Subcutaneous adipose tissue (tissue), 4 donors: Measurements from ENCODE around the gene MAML3. TPM values are rescaled to one million over a fixed set of nuclear protein-coding genes. Genes with fewer than 3 reads are reported as not detected.

Source experiments
- CTCF ChIP-seq: fragments of 450-650 bp; IDR thresholded peaks from one replicate; pipeline ENCODE4 v1.5.1; 2016; ENCODE audit warnings: low read depth, mild to moderate bottlenecking, control low read depth, antibody characterized with exemption, moderate library complexity
- total RNA-seq, 4 donors: library from RNA; depleted of rRNA; stranded (reverse); fragments of >200 nt; gene quantifications; one replicate each; pipeline ENCODE4 v1.1.0, GENCODE V29; 2016

The MAML3 gene
- total RNA-seq, 4 donors from 2014 or later = 3.5 to 11.1 (median 9.1) TPM

GRCh38 chr4:140156529-140157171, 2.7 kb upstream of the MAML3 start:
- TF ChIP-seq CTCF = no peak

- TF ChIP-seq CTCF = no peak
Measured at GRCh38 chr4:140154572-140154891, 548 bp upstream of the MAML3 start.

- no peak for TF ChIP-seq CTCF
Measured at GRCh38 chr4:140153419-140153717, 616 bp downstream of the MAML3 start.

GRCh38 chr4:140152751-140153418, 1.1 kb downstream of the MAML3 start:
- no peak for TF ChIP-seq CTCF

GRCh38 chr4:140152013-140152703, 1.8 kb downstream of the MAML3 start:
- TF ChIP-seq CTCF = no peak

- no peak for TF ChIP-seq CTCF
Measured at GRCh38 chr4:140151699-140152012, 2.3 kb downstream of the MAML3 start.

- no peak for TF ChIP-seq CTCF
Measured at GRCh38 chr4:140150886-140151698, 2.9 kb downstream of the MAML3 start.
